Upper lobe of left lung (tissue), 4 donors: Measurements from ENCODE around the gene RTL3.

ENCODE experiments used
- EP300 ChIP-seq, 4 donors: sonication (generic); formaldehyde crosslinking; IDR thresholded peaks; one replicate each; pipeline ENCODE4 v1.5.1; 2017; ENCODE audit warnings: antibody characterized with exemption in 4 of 4, control low read depth in 2 of 4
- POLR2A ChIP-seq, 4 donors: fragments of 450-650 bp; IDR thresholded peaks; one replicate each; pipeline ENCODE4 v1.5.1; 2016 to 2017; ENCODE audit warnings: antibody characterized with exemption in 4 of 4, mild to moderate bottlenecking in 2 of 4
- POLR2AphosphoS5 ChIP-seq, 2 donors: sonication (generic); formaldehyde crosslinking; IDR thresholded peaks; one replicate each; pipeline ENCODE4 v1.5.1; 2017; ENCODE audit warnings: antibody characterized with exemption in 2 of 2
- TF ChIP-seq, protein P1 (sequence below), 6 experiments: fragments of 450-650 bp in 4 of 6; fragments of 200-600 bp in 2 of 6; sonication (generic) in 2 of 6; IDR thresholded peaks; one replicate each; pipeline ENCODE4 v1.5.1; 2016 to 2019; ENCODE audit warnings: antibody characterized with exemption in 6 of 6

DNA sequence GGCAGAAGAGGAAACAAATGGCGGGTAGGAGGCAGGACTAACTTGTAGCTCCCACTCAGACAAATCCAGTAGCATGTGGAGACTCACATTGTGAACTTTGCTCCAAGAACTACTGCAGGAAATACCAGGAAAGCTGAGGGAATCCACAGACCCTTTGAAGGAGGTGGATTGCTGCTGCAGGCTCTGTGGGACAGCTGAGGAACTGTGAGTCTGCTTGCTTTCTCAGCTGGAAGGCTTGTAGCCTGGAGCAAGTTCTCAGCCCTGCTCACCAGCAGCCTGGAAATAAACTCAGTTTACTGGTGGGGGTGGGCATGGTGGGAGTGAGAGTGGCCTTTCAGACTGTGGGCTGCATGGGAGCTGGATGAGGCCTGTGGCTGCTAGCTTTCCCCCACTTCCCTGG lies 16.0 kb downstream of the RTL3 start:
- TF ChIP-seq, protein P1, sequence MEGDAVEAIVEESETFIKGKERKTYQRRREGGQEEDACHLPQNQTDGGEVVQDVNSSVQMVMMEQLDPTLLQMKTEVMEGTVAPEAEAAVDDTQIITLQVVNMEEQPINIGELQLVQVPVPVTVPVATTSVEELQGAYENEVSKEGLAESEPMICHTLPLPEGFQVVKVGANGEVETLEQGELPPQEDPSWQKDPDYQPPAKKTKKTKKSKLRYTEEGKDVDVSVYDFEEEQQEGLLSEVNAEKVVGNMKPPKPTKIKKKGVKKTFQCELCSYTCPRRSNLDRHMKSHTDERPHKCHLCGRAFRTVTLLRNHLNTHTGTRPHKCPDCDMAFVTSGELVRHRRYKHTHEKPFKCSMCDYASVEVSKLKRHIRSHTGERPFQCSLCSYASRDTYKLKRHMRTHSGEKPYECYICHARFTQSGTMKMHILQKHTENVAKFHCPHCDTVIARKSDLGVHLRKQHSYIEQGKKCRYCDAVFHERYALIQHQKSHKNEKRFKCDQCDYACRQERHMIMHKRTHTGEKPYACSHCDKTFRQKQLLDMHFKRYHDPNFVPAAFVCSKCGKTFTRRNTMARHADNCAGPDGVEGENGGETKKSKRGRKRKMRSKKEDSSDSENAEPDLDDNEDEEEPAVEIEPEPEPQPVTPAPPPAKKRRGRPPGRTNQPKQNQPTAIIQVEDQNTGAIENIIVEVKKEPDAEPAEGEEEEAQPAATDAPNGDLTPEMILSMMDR (IDR thresholded peaks at IDR 0.05): no peak
- TF ChIP-seq EP300 (IDR thresholded peaks at IDR 0.05) (no peak), POLR2AphosphoS5 (IDR thresholded peaks at IDR 0.05) (no peak), POLR2A (IDR thresholded peaks at IDR 0.05) (no peak)
